WI38 (cell line): ENCODE measurements around the gene EPHB2.

Experiments used
- H3K4me3 ChIP-seq: 2 replicates; pipeline ENCODE4 v1.5.1; 2011; ENCODE audit warnings: low read depth, mild to moderate bottlenecking, control low read depth, low read length
- TF ChIP-seq, protein P1 (sequence below): IDR thresholded peaks from 2 replicates; pipeline ENCODE4 v1.5.1; 2012; ENCODE audit warnings: low read depth, mild to moderate bottlenecking, control low read depth, low read length

EPHB2 gene

DNA sequence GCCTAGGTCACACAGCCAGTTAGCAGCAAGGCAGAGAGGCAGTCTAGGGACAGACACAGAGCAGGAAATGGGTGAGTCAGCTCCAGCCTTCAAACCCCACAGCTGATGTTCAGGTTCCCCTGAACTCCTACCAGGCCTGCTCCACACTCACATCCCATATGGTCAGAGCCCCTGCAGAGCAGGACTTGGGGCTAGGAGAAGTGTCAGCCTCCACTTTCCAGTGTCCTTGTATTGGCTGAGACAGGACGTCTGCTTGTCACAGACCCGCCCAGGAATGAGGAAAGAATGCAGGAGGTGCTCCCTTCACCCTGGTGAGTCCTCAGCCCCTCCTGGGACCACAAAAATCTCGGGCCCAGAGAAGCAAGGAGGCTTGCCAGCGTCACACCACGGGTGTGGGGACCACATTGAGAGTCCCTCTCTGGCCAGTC, 169.5 kb downstream of the EPHB2 start:
- TF ChIP-seq, protein P1, sequence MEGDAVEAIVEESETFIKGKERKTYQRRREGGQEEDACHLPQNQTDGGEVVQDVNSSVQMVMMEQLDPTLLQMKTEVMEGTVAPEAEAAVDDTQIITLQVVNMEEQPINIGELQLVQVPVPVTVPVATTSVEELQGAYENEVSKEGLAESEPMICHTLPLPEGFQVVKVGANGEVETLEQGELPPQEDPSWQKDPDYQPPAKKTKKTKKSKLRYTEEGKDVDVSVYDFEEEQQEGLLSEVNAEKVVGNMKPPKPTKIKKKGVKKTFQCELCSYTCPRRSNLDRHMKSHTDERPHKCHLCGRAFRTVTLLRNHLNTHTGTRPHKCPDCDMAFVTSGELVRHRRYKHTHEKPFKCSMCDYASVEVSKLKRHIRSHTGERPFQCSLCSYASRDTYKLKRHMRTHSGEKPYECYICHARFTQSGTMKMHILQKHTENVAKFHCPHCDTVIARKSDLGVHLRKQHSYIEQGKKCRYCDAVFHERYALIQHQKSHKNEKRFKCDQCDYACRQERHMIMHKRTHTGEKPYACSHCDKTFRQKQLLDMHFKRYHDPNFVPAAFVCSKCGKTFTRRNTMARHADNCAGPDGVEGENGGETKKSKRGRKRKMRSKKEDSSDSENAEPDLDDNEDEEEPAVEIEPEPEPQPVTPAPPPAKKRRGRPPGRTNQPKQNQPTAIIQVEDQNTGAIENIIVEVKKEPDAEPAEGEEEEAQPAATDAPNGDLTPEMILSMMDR = no peak
- no peak overlapping the region for H3K4me3 ChIP-seq

GRCh38 chr1:22883406-22883805, 172.8 kb downstream of the EPHB2 start:
- TF ChIP-seq, protein P1 = no peak

GRCh38 chr1:22884806-22885530, 174.3 kb downstream of the EPHB2 start:
- no peak overlapping the region for H3K4me3 ChIP-seq
- TF ChIP-seq, protein P1 = no peak

More at GRCh38 chr1:22883406-22883805, 172.8 kb downstream of the EPHB2 start:
- H3K4me3 ChIP-seq = no peak overlapping the region

GRCh38 chr1:22886211-22886610, 175.6 kb downstream of the EPHB2 start:
- no peak overlapping the region for H3K4me3 ChIP-seq

GRCh38 chr1:22887491-22887890, 176.9 kb downstream of the EPHB2 start:
- no peak overlapping the region for H3K4me3 ChIP-seq
- TF ChIP-seq, protein P1 = no peak

More at GRCh38 chr1:22886211-22886610, 175.6 kb downstream of the EPHB2 start:
- TF ChIP-seq, protein P1 = no peak

GRCh38 chr1:22888320-22889075, 177.9 kb downstream of the EPHB2 start:
- TF ChIP-seq, protein P1 = no peak
- no peak overlapping the region for H3K4me3 ChIP-seq
